K562 (cell line): ENCODE results near the gene SON. TPM values are rescaled to one million over a fixed set of nuclear protein-coding genes. Genes with fewer than 3 reads are reported as not detected.

Experiments
- ATAC-seq: fragments of 200-7000 bp; cut with Tn5 transposase; 3 replicates; pipeline ENCODE4 v1.9.1; 2020; ENCODE audit warnings: moderate library complexity
- BruUV-seq: library from RNA; stranded (reverse); fragments of 400-500 nt; replicated peaks from 2 replicates; lab custom pipeline; 2021; lab: Mats Ljungman, UMichigan
- CTCF ChIA-PET: fragments of 300-600 bp; formaldehyde crosslinking; extraction: SDS; loops from one replicate; lab custom pipeline; 2021; ENCODE audit warnings: low intra/inter-chr PET ratio; lab: Yijun Ruan, JAX
- POLR2A ChIA-PET: fragments of 300-600, 350-650 bp; sonication (Branson Sonifier 250); formaldehyde crosslinking; extraction: SDS; loops from one replicate; lab custom pipeline; 2021; ENCODE audit warnings: antibody characterized with exemption, inconsistent platforms; lab: Yijun Ruan, JAX
- DNase-seq, 4 experiments: peaks; one replicate each; pipeline versions ENCODE4 v3.0.0 to v3.0.0-alpha.2; 2011 to 2018; ENCODE audit warnings: low spot score in 3 of 4, mixed read lengths in 3 of 4; ENCODE audit errors: extremely low read depth in 1 of 4
- FAIRE-seq: peaks from 2 replicates; lab custom pipeline; 2011; peaks lifted over from hg19 to GRCh38; lab: Jason Lieb, UNC
- H2AFZ ChIP-seq: 2 replicates; pipeline ENCODE4 v1.6.0; 2011; ENCODE audit warnings: low read depth, low read length, control low read depth, inconsistent platforms
- H3K27ac ChIP-seq: fragments of 200-600 bp; 3 replicates; pipeline ENCODE4 v1.8.0; 2011; ENCODE audit warnings: low read depth, mild to moderate bottlenecking, control low read depth, inconsistent platforms, low read length, moderate library complexity, mixed read lengths; ENCODE audit errors: extremely low read depth
- H3K27me3 ChIP-seq, 2 experiments: fragments of 300-600 bp in 1 of 2; 2 replicates in 1 of 2; 3 replicates in 1 of 2; pipeline versions ENCODE4 v1.6.0 to v1.8.0; 2011; ENCODE audit warnings: inconsistent platforms in 2 of 2, low read length in 2 of 2, mild to moderate bottlenecking in 1 of 2, mixed read lengths in 1 of 2, moderate library complexity in 1 of 2; ENCODE audit not compliant: control insufficient read depth in 2 of 2, insufficient read depth in 2 of 2
- H3K36me3 ChIP-seq: fragments of 300-600 bp; 3 replicates; pipeline ENCODE4 v1.8.0; 2011; ENCODE audit warnings: mild to moderate bottlenecking, low read length, inconsistent platforms; ENCODE audit not compliant: control insufficient read depth, insufficient read depth
- H3K4me1 ChIP-seq, 2 experiments: fragments of 200-600 bp in 1 of 2; replicated peaks in 1 of 2; 2 replicates in 1 of 2; 3 replicates in 1 of 2; pipeline versions ENCODE4 v1.5.1 to v1.8.0; 2011; ENCODE audit warnings: inconsistent platforms in 2 of 2, low read length in 2 of 2, mild to moderate bottlenecking in 1 of 2, mixed read lengths in 1 of 2, moderate library complexity in 1 of 2; ENCODE audit not compliant: control insufficient read depth in 2 of 2, insufficient read depth in 2 of 2
- H3K4me2 ChIP-seq: 2 replicates; pipeline ENCODE4 v1.6.1; 2011; ENCODE audit warnings: low read length, control low read depth, inconsistent platforms, mixed read lengths; ENCODE audit not compliant: insufficient read depth
- H3K4me3 ChIP-seq: fragments of 200-600 bp; sonication (generic), shearing (Covaris generic); 2 replicates; pipeline ENCODE4 v1.5.1; 2016; ENCODE audit warnings: control low read depth, inconsistent platforms
- H3K79me2 ChIP-seq: fragments of 200-600 bp; 3 replicates; pipeline ENCODE4 v1.8.0; 2011; ENCODE audit warnings: low read length, inconsistent platforms; ENCODE audit not compliant: control insufficient read depth, insufficient read depth
- H3K9ac ChIP-seq, 2 experiments: 2 replicates each; pipeline versions ENCODE4 v1.6.0 to v1.6.1; 2011; ENCODE audit warnings: low read depth in 2 of 2, low read length in 2 of 2, control low read depth in 1 of 2, inconsistent platforms in 1 of 2, mild to moderate bottlenecking in 1 of 2, mixed read lengths in 1 of 2; ENCODE audit not compliant: insufficient read depth in 1 of 2
- H3K9me1 ChIP-seq: one replicate; pipeline ENCODE4 v1.6.0; 2011; ENCODE audit warnings: inconsistent platforms, mild to moderate bottlenecking, low read length, moderate library complexity; ENCODE audit not compliant: control insufficient read depth, insufficient read depth
- H3K9me3 ChIP-seq: replicated peaks from 2 replicates; pipeline ENCODE4 v1.5.1; 2011; ENCODE audit warnings: low read depth, low read length, inconsistent platforms; ENCODE audit not compliant: control insufficient read depth, insufficient read depth
- H4K20me1 ChIP-seq: replicated peaks from 2 replicates; pipeline ENCODE4 v1.6.1; 2011; ENCODE audit warnings: low read length, inconsistent platforms, mixed read lengths; ENCODE audit not compliant: control insufficient read depth, insufficient read depth
- BRD9 ChIP-seq: fragments of 450-650 bp; IDR thresholded peaks from 2 replicates; pipeline ENCODE4 v1.6.1; 2018; ENCODE audit warnings: low read depth; ENCODE audit not compliant: partially characterized antibody
- CBX1 ChIP-seq: sonication (generic); IDR thresholded peaks from 2 replicates; pipeline ENCODE4 v1.6.1; 2016; ENCODE audit warnings: antibody characterized with exemption, low read depth, mild to moderate bottlenecking
- MGA ChIP-seq: fragments of 450-650 bp; IDR thresholded peaks from 2 replicates; pipeline ENCODE4 v1.6.1; 2016; ENCODE audit warnings: mild to moderate bottlenecking, moderate library complexity
- NR2C1 ChIP-seq, 2 experiments: fragments of 450-650 bp; IDR thresholded peaks; 2 replicates each; pipeline ENCODE4 v1.6.1; 2017; ENCODE audit warnings: mild to moderate bottlenecking in 2 of 2, antibody characterized with exemption in 1 of 2, inconsistent platforms in 1 of 2, missing compliant biosample characterization in 1 of 2, missing genetic modification characterization in 1 of 2
- POLR2AphosphoS2 ChIP-seq: IDR thresholded peaks from 2 replicates; pipeline ENCODE4 v1.6.1; 2012; ENCODE audit warnings: low read length, improper control_type of control experiment
- TBL1XR1 ChIP-seq, 2 experiments: IDR thresholded peaks; 2 replicates each; pipeline ENCODE4 v1.6.1; 2012; ENCODE audit warnings: improper control_type of control experiment in 2 of 2, low read length in 2 of 2, mild to moderate bottlenecking in 1 of 2
- WGBS: fragments of 100-300 bp; shearing (Covaris generic); methylation state at CpG from one replicate; pipeline ENCODE4 v1.1.6; 2016; ENCODE audit warnings: low coverage, mixed read lengths; ENCODE audit not compliant: insufficient coverage; ENCODE audit errors: missing lambda C conversion rate; 5-methylcytosine and 5-hydroxymethylcytosine counted together
- in situ Hi-C: fragments of 300-500 bp; cut with MboI; formaldehyde crosslinking; loops from 4 replicates; pipeline ENCODE4 v1.15.0; 2018; ENCODE audit warnings: inconsistent platforms, mixed read lengths
- intact Hi-C: fragments of 100-400 bp; cut with micrococcal nuclease; formaldehyde crosslinking; loops from 2 replicates; pipeline ENCODE4 v1.14.2; 2022
- polyA plus RNA-seq, 8 experiments: library from polyadenylated mRNA; depleted of rRNA in 4 of 8; stranded (reverse) in 5 of 8; unstranded in 3 of 8; fragments of >200 nt; fragmentation: Nextera tagmentation in 2 of 8; fragmentation: Illumina TruSeq in 1 of 8; extraction: Ambion mirVana in 2 of 8; extraction: Trizol in 1 of 8; gene quantifications; 2 replicates each; pipeline versions ENCODE4 v1.2.1 to v1.2.3, GENCODE V29; 2011 to 2014; ENCODE audit warnings: inconsistent platforms in 1 of 8, missing spikeins in 1 of 8
- total RNA-seq, 7 experiments: library from RNA; depleted of rRNA in 6 of 7; stranded (reverse); fragments of >200 nt in 6 of 7; fragmentation: Illumina TruSeq in 2 of 7; extraction: Trizol in 2 of 7; gene quantifications; 2 replicates each; pipeline versions ENCODE4 v1.2.1 to v1.2.3, GENCODE V29; 2011 to 2021; ENCODE audit warnings: low replicate concordance in 1 of 7

SON gene
- total and polyA plus RNA-seq, 9 of the 15 experiments (the other 6 are each of a cell fraction or from before 2014, with no cell fraction given) = 105 to 742 (median 187) TPM

GRCh38 chr21:33572350-33572749 lies 29.5 kb downstream of the SON start:
- Histone ChIP-seq H3K27ac (no peak overlapping the region), H3K36me3 (peaks cover 98% of the 10 kb centered on the region), H3K9ac (no peak overlapping the region), H3K9me3 (no peaks in the 10 kb centered on the region), H3K27me3 (no peaks in the 10 kb centered on the region), H2AFZ (no peak overlapping the region), H3K4me3 (no peak overlapping the region), H4K20me1 (no peaks in the 10 kb centered on the region), H3K79me2 (peaks cover 9% of the 10 kb centered on the region; the same call in 1 of the 3 replicates), H3K9me1 (no peaks in the 10 kb centered on the region), H3K4me1 (no peaks in the 10 kb centered on the region), H3K4me2 (no peak overlapping the region)
- DNase-seq (no peak), FAIRE-seq (no peak), ATAC-seq (no peak)
- CTCF ChIA-PET = no interaction called here
- in situ Hi-C loops (no loop called here), intact Hi-C loops (no loop called here)
- TF ChIP-seq POLR2AphosphoS2 (0 out of 2 replicates have a peak, but pooled peaks have one; percentile 39), BRD9 (no peak), CBX1 (no peak), TBL1XR1 (IDR thresholded peaks at IDR 0.05; ENCODE audit: low read length in 2 of 2) (no peak), MGA (no peak), NR2C1 (IDR thresholded peaks at IDR 0.05) (0 out of 2 replicates have a peak, but pooled peaks have one; percentile 15), NR2C1 (tag; IDR thresholded peaks at IDR 0.05) (0 out of 2 replicates have a peak, but pooled peaks have one; percentile 21)
- BruUV-seq = no TSS peak
- POLR2A ChIA-PET = interaction anchor here (0.6 to 12.7 kb wide), 4 partner anchors 10 to 72 kb away, joined by 3 to 130 read pairs (median 16); no protein-coding TSS in a partner anchor
- WGBS = 95% methylated on average over 3 of the region's 3 CpGs
